Liver (tissue), 3 donors: Measurements from ENCODE around the gene GALR2.

Experiments
- FOXA1 ChIP-seq: IDR thresholded peaks from 2 replicates; pipeline ENCODE4 v1.6.1; 2016; ENCODE audit warnings: antibody characterized with exemption
- FOXA2 ChIP-seq: IDR thresholded peaks from 2 replicates; pipeline ENCODE4 v1.6.1; 2016; ENCODE audit warnings: antibody characterized with exemption
- JUND ChIP-seq, 2 donors: IDR thresholded peaks; 2 replicates each; pipeline ENCODE4 v1.6.1; 2016; ENCODE audit warnings: antibody characterized with exemption in 2 of 2
- RAD21 ChIP-seq, 2 donors: IDR thresholded peaks; 2 replicates each; pipeline ENCODE4 v1.6.1; 2016; ENCODE audit warnings: antibody characterized with exemption in 2 of 2, mild to moderate bottlenecking in 2 of 2
- RXRA ChIP-seq, 2 donors: IDR thresholded peaks; 2 replicates each; pipeline ENCODE4 v1.6.1; 2017 to 2018; ENCODE audit warnings: antibody characterized with exemption in 2 of 2, mild to moderate bottlenecking in 1 of 2
- SP1 ChIP-seq: IDR thresholded peaks from 2 replicates; pipeline ENCODE4 v1.6.1; 2018; ENCODE audit warnings: antibody characterized with exemption, mild to moderate bottlenecking
- TAF1 ChIP-seq: conservative IDR thresholded peaks from 2 replicates; pipeline ENCODE4 v1.6.1; 2016; ENCODE audit warnings: antibody characterized with exemption, mild to moderate bottlenecking
- YY1 ChIP-seq: IDR thresholded peaks from 2 replicates; pipeline ENCODE4 v1.6.1; 2016; ENCODE audit warnings: antibody characterized with exemption, mild to moderate bottlenecking
- ZBTB33 ChIP-seq: IDR thresholded peaks from 2 replicates; pipeline ENCODE4 v1.6.1; 2016; ENCODE audit warnings: antibody characterized with exemption
- TF ChIP-seq, protein P1 (sequence below): fragments of 150-350 bp; IDR thresholded peaks from 2 replicates; pipeline ENCODE4 v1.5.1; 2017; ENCODE audit warnings: improper control_type of control experiment, low read depth, low read length; ENCODE audit not compliant: missing input control
- TF ChIP-seq, protein P2 (sequence below): IDR thresholded peaks from 2 replicates; pipeline ENCODE4 v1.6.1; 2016; ENCODE audit warnings: antibody characterized with exemption, mild to moderate bottlenecking
- TF ChIP-seq, protein P3 (sequence below): IDR thresholded peaks from 2 replicates; pipeline ENCODE4 v1.6.1; 2016; ENCODE audit warnings: antibody characterized with exemption
- TF ChIP-seq, protein P4 (sequence below): IDR thresholded peaks from 2 replicates; pipeline ENCODE4 v1.6.1; 2016; ENCODE audit warnings: antibody characterized with exemption
- donor health status: healthy.
- donor health status: healthy.

DNA sequence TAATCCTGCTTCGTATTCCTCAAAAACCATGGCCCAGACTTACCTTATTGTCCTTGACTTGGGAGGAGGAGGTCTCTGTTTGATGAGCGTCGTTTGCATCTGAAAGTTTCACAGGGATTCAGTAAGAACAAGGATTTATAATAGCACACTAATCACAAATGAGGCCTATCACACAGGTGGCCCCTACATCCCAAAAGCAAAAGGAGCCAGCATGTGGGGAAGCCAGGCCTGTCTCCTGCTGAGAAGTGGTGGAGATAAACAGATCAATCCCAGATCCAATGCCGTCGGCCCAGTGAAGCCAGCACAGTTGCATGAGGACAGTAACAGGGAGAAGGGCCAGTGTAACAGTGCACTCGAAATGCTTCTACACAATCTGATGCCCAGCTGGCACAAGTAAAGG is 34.2 kb upstream of the GALR2 start:
- TF ChIP-seq, protein P1, sequence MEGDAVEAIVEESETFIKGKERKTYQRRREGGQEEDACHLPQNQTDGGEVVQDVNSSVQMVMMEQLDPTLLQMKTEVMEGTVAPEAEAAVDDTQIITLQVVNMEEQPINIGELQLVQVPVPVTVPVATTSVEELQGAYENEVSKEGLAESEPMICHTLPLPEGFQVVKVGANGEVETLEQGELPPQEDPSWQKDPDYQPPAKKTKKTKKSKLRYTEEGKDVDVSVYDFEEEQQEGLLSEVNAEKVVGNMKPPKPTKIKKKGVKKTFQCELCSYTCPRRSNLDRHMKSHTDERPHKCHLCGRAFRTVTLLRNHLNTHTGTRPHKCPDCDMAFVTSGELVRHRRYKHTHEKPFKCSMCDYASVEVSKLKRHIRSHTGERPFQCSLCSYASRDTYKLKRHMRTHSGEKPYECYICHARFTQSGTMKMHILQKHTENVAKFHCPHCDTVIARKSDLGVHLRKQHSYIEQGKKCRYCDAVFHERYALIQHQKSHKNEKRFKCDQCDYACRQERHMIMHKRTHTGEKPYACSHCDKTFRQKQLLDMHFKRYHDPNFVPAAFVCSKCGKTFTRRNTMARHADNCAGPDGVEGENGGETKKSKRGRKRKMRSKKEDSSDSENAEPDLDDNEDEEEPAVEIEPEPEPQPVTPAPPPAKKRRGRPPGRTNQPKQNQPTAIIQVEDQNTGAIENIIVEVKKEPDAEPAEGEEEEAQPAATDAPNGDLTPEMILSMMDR: no peak
- TF ChIP-seq RXRA (IDR thresholded peaks at IDR 0.05) (no peak), SP1 (no peak), RAD21 (IDR thresholded peaks at IDR 0.05) (no peak), FOXA1 (no peak), YY1 (no peak), ZBTB33 (no peak), FOXA2 (no peak), TAF1 (no peak), JUND (IDR thresholded peaks at IDR 0.05) (no peak)
- TF ChIP-seq, protein P2, sequence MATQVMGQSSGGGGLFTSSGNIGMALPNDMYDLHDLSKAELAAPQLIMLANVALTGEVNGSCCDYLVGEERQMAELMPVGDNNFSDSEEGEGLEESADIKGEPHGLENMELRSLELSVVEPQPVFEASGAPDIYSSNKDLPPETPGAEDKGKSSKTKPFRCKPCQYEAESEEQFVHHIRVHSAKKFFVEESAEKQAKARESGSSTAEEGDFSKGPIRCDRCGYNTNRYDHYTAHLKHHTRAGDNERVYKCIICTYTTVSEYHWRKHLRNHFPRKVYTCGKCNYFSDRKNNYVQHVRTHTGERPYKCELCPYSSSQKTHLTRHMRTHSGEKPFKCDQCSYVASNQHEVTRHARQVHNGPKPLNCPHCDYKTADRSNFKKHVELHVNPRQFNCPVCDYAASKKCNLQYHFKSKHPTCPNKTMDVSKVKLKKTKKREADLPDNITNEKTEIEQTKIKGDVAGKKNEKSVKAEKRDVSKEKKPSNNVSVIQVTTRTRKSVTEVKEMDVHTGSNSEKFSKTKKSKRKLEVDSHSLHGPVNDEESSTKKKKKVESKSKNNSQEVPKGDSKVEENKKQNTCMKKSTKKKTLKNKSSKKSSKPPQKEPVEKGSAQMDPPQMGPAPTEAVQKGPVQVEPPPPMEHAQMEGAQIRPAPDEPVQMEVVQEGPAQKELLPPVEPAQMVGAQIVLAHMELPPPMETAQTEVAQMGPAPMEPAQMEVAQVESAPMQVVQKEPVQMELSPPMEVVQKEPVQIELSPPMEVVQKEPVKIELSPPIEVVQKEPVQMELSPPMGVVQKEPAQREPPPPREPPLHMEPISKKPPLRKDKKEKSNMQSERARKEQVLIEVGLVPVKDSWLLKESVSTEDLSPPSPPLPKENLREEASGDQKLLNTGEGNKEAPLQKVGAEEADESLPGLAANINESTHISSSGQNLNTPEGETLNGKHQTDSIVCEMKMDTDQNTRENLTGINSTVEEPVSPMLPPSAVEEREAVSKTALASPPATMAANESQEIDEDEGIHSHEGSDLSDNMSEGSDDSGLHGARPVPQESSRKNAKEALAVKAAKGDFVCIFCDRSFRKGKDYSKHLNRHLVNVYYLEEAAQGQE: no peak
- TF ChIP-seq, protein P3, sequence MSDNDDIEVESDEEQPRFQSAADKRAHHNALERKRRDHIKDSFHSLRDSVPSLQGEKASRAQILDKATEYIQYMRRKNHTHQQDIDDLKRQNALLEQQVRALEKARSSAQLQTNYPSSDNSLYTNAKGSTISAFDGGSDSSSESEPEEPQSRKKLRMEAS: no peak
- TF ChIP-seq, protein P4, sequence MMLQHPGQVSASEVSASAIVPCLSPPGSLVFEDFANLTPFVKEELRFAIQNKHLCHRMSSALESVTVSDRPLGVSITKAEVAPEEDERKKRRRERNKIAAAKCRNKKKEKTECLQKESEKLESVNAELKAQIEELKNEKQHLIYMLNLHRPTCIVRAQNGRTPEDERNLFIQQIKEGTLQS: no peak
